ENCODE data around the gene SLAMF9. TPM values are rescaled to one million over a fixed set of nuclear protein-coding genes. Genes with fewer than 3 reads are reported as not detected.

SLAMF9 gene
- total RNA-seq, 1 experiment from 2014 or later, result 8.7 TPM

DNA sequence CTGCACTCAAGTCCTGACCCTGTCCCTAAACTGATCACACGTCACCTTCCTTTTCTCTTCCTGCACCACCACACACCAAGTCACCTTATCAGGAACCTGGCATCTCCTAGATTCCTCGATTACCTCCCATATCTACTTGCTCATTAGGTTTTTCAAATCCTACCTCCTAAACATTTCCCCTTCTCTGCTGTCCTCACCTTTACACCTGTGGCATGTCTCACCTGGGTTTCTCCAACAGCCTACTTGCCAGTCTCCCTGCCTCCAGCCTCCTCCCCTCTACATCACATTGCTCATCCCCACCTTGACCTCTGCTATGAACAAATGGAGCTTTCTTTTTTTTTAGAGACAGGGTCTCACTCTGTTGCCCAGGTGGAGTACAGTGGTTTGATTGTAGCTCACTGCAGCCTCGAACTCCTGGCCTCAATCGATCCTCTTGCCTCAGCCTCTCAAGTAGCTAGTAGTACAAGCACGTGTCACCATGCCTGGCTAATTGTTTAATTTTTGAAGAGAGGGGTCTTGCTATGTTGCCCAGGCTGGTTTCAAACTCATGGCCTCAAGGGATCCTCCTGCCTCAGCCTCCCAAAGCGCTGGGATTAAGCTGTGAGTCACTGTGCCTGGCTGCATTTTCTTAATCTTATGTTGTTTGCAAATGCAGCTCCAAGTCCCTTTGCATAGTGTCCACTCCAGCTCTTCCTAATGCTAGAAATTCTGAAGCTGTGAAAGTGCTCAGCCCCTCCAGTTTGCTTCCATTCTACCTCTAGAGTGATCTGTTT, 14.9 kb downstream of the SLAMF9 start:
- TF ChIP-seq, protein P1, sequence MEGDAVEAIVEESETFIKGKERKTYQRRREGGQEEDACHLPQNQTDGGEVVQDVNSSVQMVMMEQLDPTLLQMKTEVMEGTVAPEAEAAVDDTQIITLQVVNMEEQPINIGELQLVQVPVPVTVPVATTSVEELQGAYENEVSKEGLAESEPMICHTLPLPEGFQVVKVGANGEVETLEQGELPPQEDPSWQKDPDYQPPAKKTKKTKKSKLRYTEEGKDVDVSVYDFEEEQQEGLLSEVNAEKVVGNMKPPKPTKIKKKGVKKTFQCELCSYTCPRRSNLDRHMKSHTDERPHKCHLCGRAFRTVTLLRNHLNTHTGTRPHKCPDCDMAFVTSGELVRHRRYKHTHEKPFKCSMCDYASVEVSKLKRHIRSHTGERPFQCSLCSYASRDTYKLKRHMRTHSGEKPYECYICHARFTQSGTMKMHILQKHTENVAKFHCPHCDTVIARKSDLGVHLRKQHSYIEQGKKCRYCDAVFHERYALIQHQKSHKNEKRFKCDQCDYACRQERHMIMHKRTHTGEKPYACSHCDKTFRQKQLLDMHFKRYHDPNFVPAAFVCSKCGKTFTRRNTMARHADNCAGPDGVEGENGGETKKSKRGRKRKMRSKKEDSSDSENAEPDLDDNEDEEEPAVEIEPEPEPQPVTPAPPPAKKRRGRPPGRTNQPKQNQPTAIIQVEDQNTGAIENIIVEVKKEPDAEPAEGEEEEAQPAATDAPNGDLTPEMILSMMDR (conservative IDR thresholded peaks at IDR 0.05; ENCODE audit: low read depth, low read length), result no peak
- no peak for TF ChIP-seq EZH2phosphoT487 (IDR thresholded peaks at IDR 0.05; ENCODE audit: borderline replicate concordance, low read length)
- no peak for TF ChIP-seq EZH2 (IDR thresholded peaks at IDR 0.05; ENCODE audit: low read length, unreplicated experiment)
- no peak for ATAC-seq
- H3K9ac ChIP-seq (ENCODE audit: low read length), result no peak overlapping the region
- peaks cover 34% of the 10 kb centered on the region for H3K4me1 ChIP-seq (ENCODE audit: insufficient read depth, low read length)
- no peak overlapping the region for H2AFZ ChIP-seq (ENCODE audit: low read length)
- H3K4me3 ChIP-seq (ENCODE audit: low read length), result no peak overlapping the region
- H3F3A ChIP-seq (ENCODE audit: low read length, unreplicated experiment), result no peaks in the 10 kb centered on the region
- DNase-seq, result no peak
- H3K36me3 ChIP-seq (ENCODE audit: low read depth, low read length), result no peaks in the 10 kb centered on the region
- no TSS peak for BruUV-seq (replicated peaks)
- no peaks in the 10 kb centered on the region for H3K9me2 ChIP-seq (replicated peaks; ENCODE audit: low read length)
- H3K9me3 ChIP-seq (ENCODE audit: low read length), result no peaks in the 10 kb centered on the region
- CTCF ChIA-PET, result interaction anchor here (0.6 to 3.0 kb wide), 3 partner anchors 46 to 68 kb away, joined by 3 to 21 read pairs (median 3); no protein-coding TSS in a partner anchor
- H3K27ac ChIP-seq (ENCODE audit: low read length), result no peak overlapping the region
- POLR2A ChIA-PET (ENCODE audit: unreplicated experiment), result no interaction called here
- peaks cover 10% of the 10 kb centered on the region for H3K79me2 ChIP-seq (ENCODE audit: low read length)
- no peaks in the 10 kb centered on the region for H3K27me3 ChIP-seq (ENCODE audit: low read length)
- intact Hi-C loops (cut with micrococcal nuclease), result loop anchor here (5.0 kb wide), 1 partner anchor 143 kb away; the partner anchor contains the start of gene KCNJ9
- H3K4me2 ChIP-seq (ENCODE audit: low read length), result no peak overlapping the region
- H4K20me1 ChIP-seq (ENCODE audit: low read length), result no peaks in the 10 kb centered on the region

- peaks cover 2% of the 10 kb centered on the region; the same call in 1 of the 2 replicates for H3K79me2 ChIP-seq (ENCODE audit: low read length)
- H2AFZ ChIP-seq (ENCODE audit: low read length), result no peak overlapping the region
- DNase-seq, result no peak
- no peaks in the 10 kb centered on the region for H3K9me3 ChIP-seq (ENCODE audit: low read length)
- ChIA-PET CTCF (interaction anchor here (0.6 to 3.0 kb wide), 3 partner anchors 45 to 68 kb away, joined by 3 to 21 read pairs (median 3); no protein-coding TSS in a partner anchor), POLR2A (ENCODE audit: unreplicated experiment) (no interaction called here)
- no peak overlapping the region for H3K9ac ChIP-seq (ENCODE audit: low read length)
- no peaks in the 10 kb centered on the region for H3K36me3 ChIP-seq (ENCODE audit: low read depth, low read length)
- peak overlapping the region; percentile 79 for H3K4me2 ChIP-seq (ENCODE audit: low read length)
- ATAC-seq, result peak; percentile 33
- TF ChIP-seq EZH2phosphoT487 (IDR thresholded peaks at IDR 0.05; ENCODE audit: borderline replicate concordance, low read length), result no peak
- TF ChIP-seq, protein P1 (conservative IDR thresholded peaks at IDR 0.05; ENCODE audit: low read depth, low read length), result no peak
- TF ChIP-seq EZH2 (IDR thresholded peaks at IDR 0.05; ENCODE audit: low read length, unreplicated experiment), result no peak
- no peak overlapping the region for H3K4me3 ChIP-seq (ENCODE audit: low read length)
- no peaks in the 10 kb centered on the region for H3K27me3 ChIP-seq (ENCODE audit: low read length)
- H4K20me1 ChIP-seq (ENCODE audit: low read length), result no peaks in the 10 kb centered on the region
- no peaks in the 10 kb centered on the region for H3K9me2 ChIP-seq (replicated peaks; ENCODE audit: low read length)
- H3F3A ChIP-seq (ENCODE audit: low read length, unreplicated experiment), result no peaks in the 10 kb centered on the region
- intact Hi-C loops (cut with micrococcal nuclease), result loop anchor here (5.0 kb wide), 1 partner anchor 144 kb away; the partner anchor contains the start of gene KCNJ9
- peak overlapping the region; percentile 51 for H3K27ac ChIP-seq (ENCODE audit: low read length)
- BruUV-seq (replicated peaks), result no TSS peak
- H3K4me1 ChIP-seq (ENCODE audit: insufficient read depth, low read length), result peaks cover 31% of the 10 kb centered on the region
Observed at GRCh38 chr1:159938211-159938852, 15.7 kb downstream of the SLAMF9 start.
